Occipital lobe (tissue), 2 donors: ENCODE results near the gene IL1RAPL1. TPM values are rescaled to one million over a fixed set of nuclear protein-coding genes. Genes with fewer than 3 reads are reported as not detected.

Experiments
- DNase-seq: peaks from one replicate; lab custom pipeline; 2025; lab: John Stamatoyannopoulos, UW
- total RNA-seq: library from RNA; depleted of rRNA; stranded (reverse); fragments of >200 nt; gene quantifications from one replicate; pipeline ENCODE4 v1.2.3, GENCODE V29; 2014

Gene IL1RAPL1
- total RNA-seq, 1 donor from 2014 or later: 17.0 TPM

DNA sequence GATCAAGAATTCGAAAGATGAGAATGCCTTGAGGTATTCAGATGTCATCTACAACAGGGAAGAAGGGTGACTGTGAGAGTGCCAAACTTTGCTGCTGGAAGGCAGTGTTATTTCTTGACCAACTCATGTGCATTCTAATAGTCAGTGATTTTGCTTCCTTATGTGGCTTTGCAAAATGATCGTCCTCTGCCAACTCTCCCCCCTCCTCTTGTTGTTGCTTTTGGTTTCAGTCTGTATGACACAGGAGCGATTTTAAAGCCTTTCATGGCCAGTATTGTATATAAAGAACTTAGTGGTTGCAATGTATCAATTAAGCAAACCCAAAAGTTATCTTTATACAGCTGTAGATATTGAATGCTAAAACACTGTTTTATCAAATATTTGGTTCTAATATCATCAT, 379.1 kb downstream of the IL1RAPL1 start:
- no peak for DNase-seq

DNA sequence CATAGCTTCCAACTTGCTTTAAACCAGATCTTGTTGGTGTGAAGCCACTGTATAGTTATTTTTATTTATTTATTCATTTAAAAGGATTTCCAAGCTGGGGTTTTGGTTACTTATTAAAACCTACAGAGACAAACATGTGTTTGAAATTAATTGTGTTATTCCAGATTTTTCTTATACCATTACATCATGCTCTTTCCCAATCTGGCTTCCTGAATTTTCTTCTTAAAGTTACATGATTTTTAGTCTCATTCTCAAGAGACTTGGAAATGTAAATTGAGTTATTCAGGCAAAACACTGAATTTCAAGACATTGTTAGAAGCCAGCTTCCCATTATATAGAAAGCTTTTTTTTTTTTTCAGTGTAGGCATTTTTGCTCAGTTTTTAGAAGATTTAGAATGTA, 381.9 kb downstream of the IL1RAPL1 start:
- DNase-seq: no peak

DNA sequence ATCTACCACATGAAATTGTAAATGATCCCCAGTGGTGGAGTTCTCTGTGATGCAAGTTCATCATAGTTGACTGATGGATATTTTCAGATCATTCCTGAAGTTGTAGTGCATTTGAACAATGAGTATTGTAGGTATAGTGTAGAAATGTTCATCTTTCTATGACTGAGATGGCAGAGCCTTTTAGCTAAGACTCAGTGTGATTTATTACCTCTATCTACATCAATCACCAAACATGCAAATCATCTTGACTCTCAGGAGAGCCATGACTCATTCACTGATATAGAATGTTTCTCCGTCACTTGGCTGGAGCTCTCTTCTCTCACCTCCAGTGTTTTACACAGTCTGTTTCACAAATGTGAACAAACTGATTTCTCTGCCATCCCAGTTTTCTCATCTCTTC, 392.6 kb downstream of the IL1RAPL1 start:
- no peak for DNase-seq

DNA sequence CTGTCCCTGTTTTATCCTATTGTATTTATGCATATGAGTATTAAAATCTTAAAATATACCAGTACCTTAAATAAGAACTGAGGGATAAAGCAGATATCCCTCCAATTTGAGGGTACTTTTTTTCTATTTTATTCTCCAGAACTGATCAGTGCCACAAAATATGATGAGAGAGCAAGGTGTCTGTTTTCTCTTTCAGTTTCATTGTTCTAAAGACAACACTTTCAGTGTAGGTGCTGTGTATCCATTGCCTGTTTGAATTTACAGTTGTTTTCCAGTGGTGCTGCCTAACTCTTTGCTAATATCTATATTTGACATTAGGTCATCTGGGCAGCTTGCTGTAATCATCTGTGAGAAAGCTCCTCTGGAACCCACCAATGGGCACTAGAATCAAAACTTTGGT, 394.7 kb downstream of the IL1RAPL1 start:
- no peak for DNase-seq

DNA sequence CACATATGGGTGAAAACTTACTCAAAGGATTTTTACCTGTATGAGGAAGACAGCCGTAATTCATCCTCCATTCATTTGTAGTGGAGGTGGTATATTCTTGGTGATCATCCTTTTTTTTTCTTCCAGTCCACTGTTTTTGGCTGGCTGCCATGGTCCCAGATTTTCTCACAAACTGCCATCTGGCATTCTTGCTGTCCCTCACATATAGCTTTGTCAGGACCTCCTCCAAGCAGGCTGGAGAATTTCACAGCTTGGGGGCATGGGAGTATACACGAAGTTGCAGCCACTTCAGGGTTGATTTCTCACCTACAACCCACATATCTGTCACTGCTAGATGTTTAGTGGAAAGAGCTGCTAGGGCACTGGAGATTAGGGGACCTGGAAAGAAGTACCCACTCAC, 401.0 kb downstream of the IL1RAPL1 start:
- no peak for DNase-seq

DNA sequence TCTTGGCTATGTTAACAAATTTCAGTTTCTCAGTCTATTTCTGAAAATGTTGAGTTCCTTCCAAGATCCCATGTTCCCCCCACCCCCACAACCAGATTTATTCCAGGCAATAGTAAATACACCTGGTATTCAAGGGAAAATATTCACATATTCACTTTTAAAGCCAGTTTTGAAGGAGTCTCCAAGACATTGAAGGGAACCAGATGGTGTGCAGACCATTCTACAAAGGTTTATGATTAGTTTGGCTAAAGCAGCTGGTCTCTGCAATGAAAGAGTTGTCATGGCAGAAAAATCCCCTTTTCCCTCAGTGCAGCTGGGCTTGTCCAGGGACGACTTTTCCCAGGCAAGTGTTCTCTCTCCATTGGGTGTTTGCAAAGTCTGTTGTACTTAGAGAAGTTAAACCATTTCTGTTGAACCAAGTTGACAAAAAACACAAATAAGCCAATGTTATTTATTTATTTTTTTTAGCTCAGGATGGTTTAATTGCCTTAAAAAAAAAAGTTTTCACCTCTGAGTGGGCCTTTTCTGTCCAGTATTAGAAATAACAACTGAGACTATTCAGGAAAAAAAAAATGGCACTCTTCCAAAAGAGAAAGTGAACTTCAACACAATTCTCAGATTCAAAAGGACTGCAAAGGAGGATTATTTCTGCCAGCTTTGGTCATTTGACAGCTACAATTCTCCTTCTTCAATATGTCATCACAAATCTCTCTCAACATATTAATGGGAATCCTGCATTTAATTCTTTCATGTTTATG, 410.6 kb downstream of the IL1RAPL1 start:
- no peak for DNase-seq

DNA sequence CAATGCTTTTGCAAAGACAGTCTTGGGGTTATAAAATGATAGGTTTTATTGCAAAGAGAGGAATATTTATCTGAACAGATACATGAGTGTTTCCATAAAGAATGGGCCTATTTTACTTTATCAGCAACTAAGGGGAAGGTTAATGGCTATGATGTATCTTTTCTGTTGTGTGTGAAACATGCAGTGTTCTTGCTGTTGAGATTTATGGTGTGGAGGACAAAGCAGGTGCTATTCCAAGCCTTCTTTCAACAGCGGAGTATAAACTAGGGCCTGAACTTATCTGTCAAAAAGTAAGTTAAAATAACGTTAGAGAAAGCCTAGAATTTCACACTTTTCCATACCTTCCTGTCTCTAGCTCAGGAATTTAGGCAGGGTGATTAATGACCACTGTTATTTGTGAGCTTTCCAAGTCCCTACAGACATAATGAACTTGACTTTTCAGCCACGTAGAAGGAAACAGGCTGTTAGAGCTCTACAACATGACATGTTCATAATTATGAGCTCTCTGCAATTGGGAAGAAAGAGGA, 411.4 kb downstream of the IL1RAPL1 start:
- no peak for DNase-seq

DNA sequence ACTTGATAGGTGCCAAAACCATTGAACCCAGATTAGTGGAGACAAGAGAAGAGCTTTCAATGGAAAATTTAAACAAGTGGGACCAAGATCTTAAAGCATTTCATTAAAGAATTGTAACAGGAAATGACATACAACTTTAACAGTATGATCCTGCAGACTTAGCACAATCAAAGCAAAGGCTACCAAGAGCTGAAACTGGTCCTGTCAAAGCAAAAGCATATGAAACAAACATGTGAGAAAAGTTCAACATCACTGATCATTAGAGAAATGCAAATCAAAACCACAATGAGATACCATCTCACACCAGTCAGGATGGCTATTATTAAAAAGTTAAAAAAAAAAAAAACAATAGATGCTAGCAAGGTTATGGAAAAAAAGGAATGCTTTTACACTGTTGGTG, 425.6 kb downstream of the IL1RAPL1 start:
- no peak for DNase-seq

DNA sequence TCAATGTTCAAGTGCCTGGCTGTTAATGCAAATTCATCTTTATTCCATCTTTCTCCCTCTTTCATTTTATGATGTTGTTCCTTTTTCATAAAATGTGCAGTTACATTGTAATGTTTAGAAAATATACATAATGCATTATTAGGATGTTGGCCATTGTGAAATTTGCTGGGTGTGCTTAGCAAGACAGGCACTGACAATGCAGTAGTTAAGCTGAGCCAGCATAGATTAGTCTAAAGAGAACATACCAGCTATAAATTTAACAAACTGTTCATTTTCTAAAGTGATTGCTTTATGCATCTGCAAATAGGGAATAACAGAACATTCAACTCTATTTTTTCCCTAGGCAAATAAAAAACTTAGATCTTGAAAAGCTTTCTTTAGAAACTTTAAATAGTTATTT, 436.0 kb downstream of the IL1RAPL1 start:
- DNase-seq: no peak

DNA sequence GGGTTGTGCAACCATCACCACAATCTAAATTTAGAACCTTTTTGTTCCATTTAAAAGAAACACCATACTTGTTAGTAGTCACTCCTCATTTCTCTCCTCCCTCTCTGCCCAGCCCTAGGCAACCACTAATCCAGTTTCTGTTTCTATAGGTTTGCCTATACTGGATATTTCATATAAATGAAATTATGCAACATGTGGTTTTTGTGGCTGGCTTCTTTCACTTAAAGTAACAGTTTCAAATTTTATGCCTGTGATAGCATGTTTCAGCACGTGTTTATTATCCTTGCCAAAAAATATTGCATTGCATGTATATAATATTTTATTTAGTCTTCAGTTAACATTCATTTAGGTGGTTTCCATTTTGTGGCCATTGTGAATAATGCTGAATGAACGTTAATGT, 437.6 kb downstream of the IL1RAPL1 start:
- DNase-seq: no peak

DNA sequence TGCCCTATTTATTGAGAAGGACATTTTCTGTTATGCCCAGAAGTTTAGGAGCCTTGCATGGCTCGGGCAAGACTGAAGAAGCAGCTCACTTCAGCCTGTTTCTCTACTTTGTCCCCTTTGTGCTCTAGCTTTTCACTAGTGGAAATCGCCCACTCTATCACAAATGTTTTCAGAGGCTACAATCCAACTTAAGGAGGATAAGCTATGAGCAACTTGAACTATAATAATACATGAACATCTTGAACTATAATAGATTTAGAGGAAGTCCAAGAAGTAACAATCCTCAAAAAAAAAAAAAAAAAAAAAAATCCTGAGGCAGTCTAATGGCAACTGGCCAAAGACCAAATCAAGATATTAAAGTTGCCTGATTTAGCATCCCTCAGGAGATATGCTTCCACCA, 452.3 kb downstream of the IL1RAPL1 start:
- no peak for DNase-seq

DNA sequence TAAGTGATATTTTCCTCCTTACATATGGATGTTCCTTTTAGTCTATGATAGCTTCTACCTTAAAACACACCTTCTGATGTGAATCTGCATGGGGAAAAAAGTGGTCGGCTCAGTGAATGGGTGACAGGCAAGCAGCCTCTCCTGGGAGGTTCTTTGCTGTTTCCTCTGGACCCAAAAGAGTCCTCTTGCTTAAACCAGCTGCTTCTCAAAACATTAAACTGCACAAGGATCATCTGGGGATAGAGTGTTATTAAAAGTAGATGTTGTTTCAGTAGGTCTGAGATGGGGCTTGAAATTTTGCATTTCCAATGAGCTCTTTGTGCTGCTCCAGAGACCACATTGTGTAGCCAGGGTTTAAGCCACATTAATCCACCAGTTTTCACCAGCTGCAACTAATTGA, 452.9 kb downstream of the IL1RAPL1 start:
- DNase-seq: no peak

DNA sequence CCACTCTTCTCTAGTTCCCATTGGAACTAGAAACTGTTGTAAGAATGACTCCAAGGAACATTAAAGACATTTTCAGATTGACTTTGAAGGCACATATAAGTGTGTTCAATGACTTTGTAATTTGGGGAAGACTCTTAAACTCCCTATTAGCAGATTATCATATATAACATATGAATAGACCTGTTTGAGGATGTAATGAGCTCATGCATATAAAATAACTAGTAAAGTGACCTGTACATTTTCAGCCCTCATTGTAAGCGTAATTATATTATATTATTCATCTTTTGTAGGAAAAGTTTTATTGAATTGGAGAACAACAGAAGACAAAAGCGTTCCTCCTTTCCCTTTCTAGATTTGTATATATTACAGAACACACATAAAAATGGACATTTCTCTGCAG, 455.1 kb downstream of the IL1RAPL1 start:
- DNase-seq: no peak

DNA sequence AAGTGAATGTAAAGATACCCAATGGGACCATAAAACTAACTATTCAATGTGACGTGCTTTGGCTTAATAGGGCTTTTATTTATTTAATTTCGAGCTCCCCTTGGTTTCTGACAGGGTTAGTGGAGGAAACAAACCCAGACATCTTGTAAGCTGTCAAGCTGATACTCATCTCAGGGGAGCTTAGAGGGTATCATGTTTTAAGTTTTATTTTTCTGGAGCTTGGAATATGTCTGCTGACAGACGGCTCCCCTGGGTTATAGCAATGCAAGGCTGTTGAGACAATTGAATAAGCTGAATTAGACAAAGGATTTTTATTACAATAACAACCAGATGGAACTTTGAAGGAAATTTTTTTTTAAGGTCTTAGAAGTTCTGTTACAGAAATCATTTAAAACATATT, 456.5 kb downstream of the IL1RAPL1 start:
- DNase-seq: no peak

DNA sequence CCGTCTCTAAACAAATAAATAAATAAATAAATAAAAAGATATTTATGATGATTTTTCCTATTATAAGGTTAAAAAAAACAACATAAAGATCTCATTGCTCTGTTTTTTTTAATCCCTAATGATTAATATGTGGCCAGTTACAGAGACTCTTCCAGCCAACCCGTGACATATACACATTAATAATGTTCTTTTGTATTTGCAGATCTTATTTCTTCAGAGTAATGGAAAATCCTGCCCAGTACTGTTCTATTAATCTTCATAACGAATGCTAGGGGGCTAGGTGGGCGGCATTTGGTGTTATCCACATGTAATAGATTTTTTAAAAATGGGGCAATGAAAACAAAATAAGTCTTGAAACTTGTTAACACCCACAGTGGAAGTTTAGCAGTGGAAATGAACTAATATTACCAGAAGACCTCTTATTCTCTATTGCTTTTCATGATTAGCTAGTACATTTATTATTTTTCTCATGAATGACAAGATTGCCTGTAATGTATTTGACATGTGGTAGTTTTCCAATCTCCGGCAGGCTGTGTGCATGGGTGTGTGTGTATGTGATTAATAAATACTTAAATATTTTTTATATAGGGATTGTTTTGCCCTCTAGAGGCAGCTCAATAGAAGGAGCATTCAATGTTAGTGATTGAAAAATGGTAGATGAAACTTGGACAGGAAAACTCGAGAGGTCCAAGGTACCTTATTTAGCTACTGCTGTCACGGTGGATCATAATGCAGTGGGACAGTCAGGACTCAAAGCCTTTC, 457.4 kb downstream of the IL1RAPL1 start:
- no peak for DNase-seq

DNA sequence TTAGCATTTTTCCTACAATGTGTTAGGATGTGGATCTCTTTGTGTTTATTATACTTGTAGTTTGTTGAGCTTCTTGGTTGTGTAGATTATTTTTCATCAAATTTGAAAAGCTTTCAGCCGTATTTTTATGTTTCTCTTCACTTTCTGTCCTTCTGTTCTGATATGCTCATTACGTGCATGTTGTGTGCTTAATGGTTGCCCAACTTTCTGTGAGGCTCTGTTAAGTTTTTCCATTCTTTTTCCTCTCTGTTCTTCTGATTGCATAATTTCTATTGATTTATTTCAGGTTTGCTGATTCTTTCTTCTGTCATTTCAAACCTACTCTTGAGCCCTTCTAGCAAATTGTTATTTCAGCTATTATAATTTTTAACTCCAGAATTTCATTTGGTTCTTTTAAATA, 478.2 kb downstream of the IL1RAPL1 start:
- DNase-seq: no peak

DNA sequence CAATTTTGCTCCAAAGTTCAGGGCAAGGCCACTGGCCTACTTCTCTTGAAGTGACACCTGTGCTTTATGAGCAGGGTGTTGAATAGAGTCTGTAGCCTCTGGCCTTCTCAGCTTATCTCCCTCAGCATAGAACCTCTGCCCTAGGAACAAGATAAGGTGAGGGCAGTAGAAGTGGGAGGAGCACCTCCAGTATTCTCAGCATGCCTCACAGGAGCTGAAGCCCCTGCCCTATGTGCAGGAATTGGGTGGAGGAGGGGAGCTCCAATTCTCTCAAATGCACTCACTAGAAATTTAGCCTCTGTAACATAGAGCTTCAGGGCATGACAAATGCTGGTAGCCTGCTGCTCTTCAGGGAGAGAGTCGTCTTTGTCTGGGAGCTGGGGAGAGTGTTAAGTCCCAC, 479.3 kb downstream of the IL1RAPL1 start:
- DNase-seq: no peak

DNA sequence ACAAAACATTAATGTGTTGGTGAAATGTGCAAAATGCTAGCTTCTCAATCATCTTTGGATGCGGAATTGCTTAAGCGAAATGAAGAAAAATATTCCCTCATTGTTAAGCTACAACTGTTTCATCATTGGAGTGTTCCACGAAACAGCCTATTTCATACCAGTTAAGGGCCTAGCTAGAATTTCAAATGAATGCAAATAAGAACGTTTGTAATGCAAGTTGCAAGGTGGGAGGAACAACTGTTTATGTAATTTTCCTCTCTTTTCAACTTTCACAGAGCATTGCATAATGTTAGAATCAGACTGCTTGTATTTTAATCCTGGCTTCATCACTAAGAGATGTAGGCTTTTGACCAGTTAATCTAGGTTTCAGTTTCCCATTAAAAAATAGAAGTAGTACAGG, 480.1 kb downstream of the IL1RAPL1 start:
- DNase-seq: no peak

DNA sequence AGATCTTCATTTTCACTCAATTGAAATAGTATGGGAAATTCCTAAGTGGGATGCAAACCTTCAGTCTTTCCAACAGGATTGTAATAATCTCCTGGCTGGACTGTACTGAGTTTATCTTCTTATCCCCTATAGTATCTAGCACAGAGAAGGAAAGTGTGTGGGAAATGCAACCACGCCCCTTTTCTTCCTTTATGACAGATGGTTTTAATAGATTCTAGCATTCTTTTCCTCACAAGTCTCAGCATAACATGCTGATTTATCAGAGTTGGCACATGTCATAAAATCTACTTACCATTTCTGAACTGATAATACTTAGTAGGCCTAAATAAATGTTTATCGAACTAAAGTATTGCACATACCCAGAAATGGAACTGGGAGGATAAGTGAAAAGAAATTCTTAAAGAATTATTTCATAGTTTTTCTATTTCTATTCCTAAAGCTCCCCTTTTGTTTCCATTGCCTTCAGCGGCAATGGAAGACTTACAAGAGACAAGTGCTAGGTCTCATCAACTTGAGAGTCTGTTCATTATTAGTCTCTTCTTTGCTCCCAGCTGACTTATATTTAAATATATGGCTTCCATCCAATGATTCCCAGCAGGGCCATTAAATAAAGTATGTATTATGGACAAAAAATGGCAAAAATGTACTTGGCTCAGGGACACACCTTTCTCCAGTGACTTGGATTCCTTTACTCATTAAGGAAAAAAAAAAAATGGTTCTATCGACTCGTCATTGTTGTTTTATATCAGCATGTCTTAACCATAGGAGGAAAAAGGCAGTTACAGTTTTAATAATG, 484.5 kb downstream of the IL1RAPL1 start:
- DNase-seq: no peak

DNA sequence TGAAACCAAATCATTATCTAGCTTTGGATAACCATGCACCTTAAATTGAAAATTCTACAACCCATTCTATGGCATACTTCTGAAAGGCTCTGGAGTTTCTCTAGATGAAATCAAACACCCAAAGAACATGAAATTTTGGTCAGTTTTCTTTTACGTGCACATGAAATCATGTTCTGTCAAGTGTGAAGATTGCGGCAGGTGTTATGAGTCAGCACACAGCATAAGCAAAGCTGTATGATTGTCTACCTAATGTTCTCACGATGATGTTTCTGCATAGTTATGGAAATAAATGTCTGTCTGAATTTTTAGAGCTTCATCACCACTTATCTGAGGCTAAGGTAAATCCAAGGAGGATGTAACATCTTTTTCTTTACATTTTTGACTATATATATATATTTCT, 495.3 kb downstream of the IL1RAPL1 start:
- no peak for DNase-seq

DNA sequence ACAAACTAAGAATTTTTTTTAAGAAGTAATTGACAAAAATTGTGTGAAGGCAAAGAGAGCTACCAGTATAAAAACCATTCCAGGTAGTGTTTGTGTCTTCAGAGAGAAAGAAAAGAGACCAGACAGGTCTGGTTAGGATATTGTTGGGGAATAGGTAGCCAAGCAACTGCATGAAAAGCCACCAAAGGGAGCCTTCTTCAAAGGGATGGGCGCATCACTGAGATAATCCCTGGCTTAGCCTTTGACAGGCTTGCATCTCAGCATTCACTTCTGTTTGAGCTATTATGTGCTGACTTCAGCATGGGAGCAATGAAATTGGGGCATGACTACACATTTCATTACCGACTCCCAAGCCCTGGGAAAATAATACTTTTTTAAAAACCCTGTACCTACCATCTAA, 496.6 kb downstream of the IL1RAPL1 start:
- no peak for DNase-seq

DNA sequence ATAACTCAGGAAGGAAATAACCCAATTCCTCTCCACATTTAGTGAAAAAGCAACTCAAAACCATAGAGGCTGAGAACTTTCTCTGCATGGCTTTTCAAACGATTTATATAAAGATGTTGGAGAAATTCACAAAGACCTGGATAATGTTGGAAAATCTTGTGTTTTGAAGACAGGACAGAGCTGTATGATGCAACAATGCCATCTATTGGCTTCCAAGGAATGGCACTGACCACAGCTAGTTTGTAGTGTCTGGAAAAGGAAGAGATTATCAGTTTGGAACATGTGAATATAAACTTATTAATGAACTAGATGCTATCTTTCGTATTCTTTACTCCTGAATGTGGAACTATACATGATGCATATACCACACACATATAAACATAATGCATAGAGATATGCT, 503.6 kb downstream of the IL1RAPL1 start:
- DNase-seq: no peak
